GM23338 (cell line): ENCODE results near the gene TMEM131L. TPM values are rescaled to one million over a fixed set of nuclear protein-coding genes. Genes with fewer than 3 reads are reported as not detected.
"Not testable (repeated sequence)": the region's sequence is repeated elsewhere in the genome, so short reads cannot be mapped to it uniquely, and the experiment has no call there.

Experiments used
- ATAC-seq: fragments of 200-7000 bp; cut with Tn5 transposase; 3 replicates; pipeline ENCODE4 v1.9.1; 2020
- DNase-seq: peaks from one replicate; pipeline ENCODE4 v3.0.0-alpha.2; 2015; ENCODE audit warnings: low spot score
- H2AFZ ChIP-seq: fragments of 200-600 bp; sonication (generic); 2 replicates; pipeline ENCODE4 v1.8.0; 2016; ENCODE audit warnings: antibody characterized with exemption, mild to moderate bottlenecking, moderate library complexity
- H3F3A ChIP-seq: fragments of 200-600 bp; sonication (generic); replicated peaks from 2 replicates; pipeline ENCODE4 v1.8.0; 2017; ENCODE audit warnings: antibody characterized with exemption, mixed run types, low read depth
- H3K27ac ChIP-seq: fragments of 200-600 bp; sonication (generic); 2 replicates; pipeline ENCODE4 v1.6.1; 2016; ENCODE audit warnings: low read depth
- H3K27me3 ChIP-seq: fragments of 200-600 bp; sonication (generic); 2 replicates; pipeline ENCODE4 v1.8.0; 2016; ENCODE audit warnings: mild to moderate bottlenecking, mixed run types, moderate library complexity; ENCODE audit not compliant: insufficient read depth
- H3K36me3 ChIP-seq: fragments of 200-600 bp; sonication (generic); 2 replicates; pipeline ENCODE4 v1.8.0; 2016; ENCODE audit warnings: mild to moderate bottlenecking; ENCODE audit not compliant: insufficient read depth
- H3K4me1 ChIP-seq: fragments of 200-600 bp; sonication (generic); 2 replicates; pipeline ENCODE4 v1.8.0; 2016; ENCODE audit warnings: mild to moderate bottlenecking, moderate library complexity; ENCODE audit not compliant: insufficient read depth
- H3K4me2 ChIP-seq: fragments of 200-600 bp; sonication (generic); 2 replicates; pipeline ENCODE4 v1.7.1; 2017; ENCODE audit warnings: mixed run types
- H3K4me3 ChIP-seq: fragments of 200-600 bp; sonication (generic); 2 replicates; pipeline ENCODE4 v1.6.1; 2016; ENCODE audit warnings: mixed run types
- H3K79me2 ChIP-seq: fragments of 200-600 bp; sonication (generic); replicated peaks from 2 replicates; pipeline ENCODE4 v1.8.0; 2017; ENCODE audit warnings: mild to moderate bottlenecking; ENCODE audit not compliant: insufficient read depth
- H3K9me2 ChIP-seq: fragments of 200-600 bp; sonication (generic); 2 replicates; pipeline ENCODE4 v1.8.0; 2017; ENCODE audit not compliant: insufficient read depth
- H4K20me1 ChIP-seq: fragments of 200-600 bp; sonication (generic); replicated peaks from 2 replicates; pipeline ENCODE4 v1.8.0; 2017; ENCODE audit warnings: mild to moderate bottlenecking; ENCODE audit not compliant: insufficient read depth
- H3K27ac Mint-ChIP-seq: 2 replicates; pipeline ENCODE4 v1.8.0; 2020; ENCODE audit warnings: inconsistent platforms, mild to moderate bottlenecking, moderate library complexity, mixed read lengths
- H3K27me3 Mint-ChIP-seq: 3 replicates; pipeline ENCODE4 v1.8.0; 2022; ENCODE audit warnings: low read depth, mild to moderate bottlenecking, moderate library complexity, mixed read lengths, inconsistent platforms; ENCODE audit not compliant: insufficient read depth, poor library complexity
- H3K36me3 Mint-ChIP-seq: 3 replicates; pipeline ENCODE4 v1.8.0; 2021; ENCODE audit warnings: low read depth, mild to moderate bottlenecking, inconsistent platforms, moderate library complexity, mixed read lengths
- H3K4me1 Mint-ChIP-seq: 3 replicates; pipeline ENCODE4 v1.8.0; 2020; ENCODE audit warnings: mild to moderate bottlenecking, inconsistent platforms, mixed read lengths
- H3K4me3 Mint-ChIP-seq: 3 replicates; pipeline ENCODE4 v1.8.0; 2021; ENCODE audit warnings: moderate library complexity, mild to moderate bottlenecking, inconsistent platforms, mixed read lengths
- H3K9me3 Mint-ChIP-seq: 3 replicates; pipeline ENCODE4 v1.8.0; 2020; ENCODE audit warnings: moderate library complexity, mild to moderate bottlenecking, inconsistent platforms, mixed read lengths
- CREB1 ChIP-seq: fragments of 250-450 bp; sonication (Bioruptor Pico); IDR thresholded peaks from 2 replicates; pipeline ENCODE4 v1.5.0; 2020; ENCODE audit warnings: low read depth, mild to moderate bottlenecking, moderate library complexity
- polyA plus RNA-seq: library from polyadenylated mRNA; unstranded; fragments of >200 nt; fragmentation: Nextera tagmentation; extraction: Ambion mirVana; gene quantifications from 2 replicates; pipeline ENCODE4 v1.2.1, GENCODE V29; 2016
- total RNA-seq: library from RNA; depleted of rRNA; stranded (reverse); fragments of >200 nt; shearing (Covaris generic); gene quantifications from 2 replicates; pipeline ENCODE4 v1.2.3, GENCODE V29; 2014
- TF ChIP-seq, protein P1 (sequence below), 2 experiments: fragments of 200-600 bp in 1 of 2; sonication (generic) in 1 of 2; conservative IDR thresholded peaks; 2 replicates each; pipeline versions ENCODE4 v1.5.1 to v1.6.1; 2016 to 2017; ENCODE audit warnings: antibody characterized with exemption in 2 of 2, low read depth in 2 of 2, mild to moderate bottlenecking in 2 of 2, moderate library complexity in 1 of 2
- TF ChIP-seq, protein P2 (sequence below): IDR thresholded peaks from 2 replicates; pipeline ENCODE4 v1.6.1; 2016; ENCODE audit warnings: antibody characterized with exemption
- TF ChIP-seq, protein P3 (sequence below): fragments of 250-450 bp; sonication (Bioruptor Pico); IDR thresholded peaks from 2 replicates; pipeline ENCODE4 v1.5.0; 2020; ENCODE audit warnings: mild to moderate bottlenecking, moderate library complexity

TMEM131L gene
- total and polyA plus RNA-seq, 2 experiments from 2014 or later, result 11.1 to 32.2 TPM

DNA sequence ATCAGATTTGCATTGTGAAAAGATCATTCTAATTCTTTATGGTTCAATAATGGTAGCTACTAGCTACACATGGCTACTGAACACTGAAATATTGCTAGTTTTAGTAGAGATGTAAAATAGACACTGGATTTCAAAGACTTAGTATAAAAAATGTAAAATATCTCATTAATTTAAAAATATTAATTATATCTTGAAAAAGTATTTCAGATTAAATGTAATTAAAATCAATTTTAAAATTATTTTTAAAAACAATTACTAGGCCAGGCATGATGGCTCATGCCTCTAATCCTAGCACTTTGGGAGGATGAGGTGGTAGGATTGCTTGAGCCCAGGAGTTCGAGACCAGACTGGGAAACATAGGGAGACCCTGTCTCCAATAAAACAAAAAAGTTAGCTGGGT is 197.5 kb downstream of the TMEM131L start:
- peaks cover 12% of the 10 kb centered on the region; the same call in 1 of the 2 replicates for H3K9me2 ChIP-seq
- H3K79me2 ChIP-seq, result no peaks in the 10 kb centered on the region
- H4K20me1 ChIP-seq, result no peaks in the 10 kb centered on the region
- H3K36me3 Mint-ChIP-seq, result peaks cover 12% of the 10 kb centered on the region; the same call in 2 of the 3 replicates
- no peak overlapping the region for H3K27ac Mint-ChIP-seq
- no peaks in the 10 kb centered on the region for H3K36me3 ChIP-seq
- no peaks in the 10 kb centered on the region for H3K4me1 ChIP-seq
- no peaks in the 10 kb centered on the region for H3K27me3 ChIP-seq
- H3K9me3 Mint-ChIP-seq, result peaks cover 21% of the 10 kb centered on the region
- no peaks in the 10 kb centered on the region for H3K4me1 Mint-ChIP-seq
- H3K4me3 Mint-ChIP-seq, result no peak overlapping the region
- peaks cover 2% of the 10 kb centered on the region for H3K27me3 Mint-ChIP-seq
- H3K4me2 ChIP-seq, result no peak overlapping the region
- H2AFZ ChIP-seq, result no peak overlapping the region
- H3K4me3 ChIP-seq, result no peak overlapping the region
- DNase-seq (no peak), ATAC-seq (no peak)
- TF ChIP-seq CREB1 (CRISPR knock-in tag), result no peak
- TF ChIP-seq, protein P1, sequence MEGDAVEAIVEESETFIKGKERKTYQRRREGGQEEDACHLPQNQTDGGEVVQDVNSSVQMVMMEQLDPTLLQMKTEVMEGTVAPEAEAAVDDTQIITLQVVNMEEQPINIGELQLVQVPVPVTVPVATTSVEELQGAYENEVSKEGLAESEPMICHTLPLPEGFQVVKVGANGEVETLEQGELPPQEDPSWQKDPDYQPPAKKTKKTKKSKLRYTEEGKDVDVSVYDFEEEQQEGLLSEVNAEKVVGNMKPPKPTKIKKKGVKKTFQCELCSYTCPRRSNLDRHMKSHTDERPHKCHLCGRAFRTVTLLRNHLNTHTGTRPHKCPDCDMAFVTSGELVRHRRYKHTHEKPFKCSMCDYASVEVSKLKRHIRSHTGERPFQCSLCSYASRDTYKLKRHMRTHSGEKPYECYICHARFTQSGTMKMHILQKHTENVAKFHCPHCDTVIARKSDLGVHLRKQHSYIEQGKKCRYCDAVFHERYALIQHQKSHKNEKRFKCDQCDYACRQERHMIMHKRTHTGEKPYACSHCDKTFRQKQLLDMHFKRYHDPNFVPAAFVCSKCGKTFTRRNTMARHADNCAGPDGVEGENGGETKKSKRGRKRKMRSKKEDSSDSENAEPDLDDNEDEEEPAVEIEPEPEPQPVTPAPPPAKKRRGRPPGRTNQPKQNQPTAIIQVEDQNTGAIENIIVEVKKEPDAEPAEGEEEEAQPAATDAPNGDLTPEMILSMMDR (conservative IDR thresholded peaks at IDR 0.05; ENCODE audit: low read depth in 2 of 2), result no peak
- H3K27ac ChIP-seq, result no peak overlapping the region
- no peaks in the 10 kb centered on the region for H3F3A ChIP-seq

DNA sequence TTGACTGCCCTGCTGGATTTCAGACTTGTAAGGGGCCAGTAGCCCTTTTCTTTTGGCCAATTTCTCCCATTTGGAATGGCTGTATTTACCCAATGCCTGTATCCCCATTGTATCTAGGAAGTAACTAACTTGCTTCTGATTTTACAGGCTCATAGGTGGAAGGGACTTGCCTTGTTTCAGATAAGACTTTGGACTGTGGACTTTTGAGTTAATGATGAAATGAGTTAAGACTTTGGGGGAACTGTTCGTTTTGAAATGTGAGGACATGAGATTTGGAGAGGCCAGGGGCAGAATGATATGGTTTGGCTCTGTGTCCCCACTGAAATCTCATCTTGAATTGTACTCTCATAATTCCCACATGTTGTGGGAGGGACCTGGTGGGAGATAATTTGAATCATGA is 200.3 kb downstream of the TMEM131L start:
- not testable (repeated sequence) for H3K9me2 ChIP-seq, H3K4me3 ChIP-seq, H3F3A ChIP-seq, H3K36me3 ChIP-seq, DNase-seq, H3K4me1 ChIP-seq, H3K27me3 Mint-ChIP-seq, H3K27ac ChIP-seq, H3K79me2 ChIP-seq, ATAC-seq, H3K27me3 ChIP-seq, H4K20me1 ChIP-seq, H3K27ac Mint-ChIP-seq, H3K4me3 Mint-ChIP-seq, H3K4me1 Mint-ChIP-seq, H2AFZ ChIP-seq, H3K4me2 ChIP-seq
- Mint-ChIP-seq H3K36me3 (peaks cover 12% of the 10 kb centered on the region; the same call in 2 of the 3 replicates), H3K9me3 (peaks cover 21% of the 10 kb centered on the region)

DNA sequence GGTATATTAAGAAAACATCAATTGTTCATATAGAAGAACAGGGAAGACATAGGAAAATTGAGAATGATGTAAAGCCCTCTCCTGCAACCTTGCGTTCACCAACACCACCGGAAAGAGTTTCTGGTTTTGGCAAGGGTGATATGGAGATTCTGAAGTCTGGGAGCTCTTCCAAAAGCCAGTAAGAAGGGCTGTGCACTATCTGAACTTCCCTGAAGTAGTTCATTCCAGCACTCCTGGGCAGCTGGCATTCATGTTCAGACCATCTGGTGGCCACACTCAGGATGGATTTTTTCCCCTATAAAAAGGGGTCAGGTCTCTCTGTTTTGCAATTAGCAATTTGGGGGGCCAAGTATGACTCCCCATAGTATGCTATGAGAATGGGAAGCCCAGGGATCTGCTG is 202.5 kb downstream of the TMEM131L start:
- no peaks in the 10 kb centered on the region for H3K79me2 ChIP-seq
- no peaks in the 10 kb centered on the region; the same call in 1 of the 2 replicates for H3K9me2 ChIP-seq
- Mint-ChIP-seq H3K27ac (no peak overlapping the region), H3K36me3 (peaks cover 7% of the 10 kb centered on the region; the same call in 2 of the 3 replicates), H3K27me3 (no peaks in the 10 kb centered on the region), H3K4me3 (no peak overlapping the region), H3K9me3 (peaks cover 11% of the 10 kb centered on the region), H3K4me1 (no peaks in the 10 kb centered on the region)
- DNase-seq (no peak), ATAC-seq (no peak)
- no peaks in the 10 kb centered on the region for H3F3A ChIP-seq
- H3K36me3 ChIP-seq, result no peaks in the 10 kb centered on the region
- H3K27ac ChIP-seq, result no peak overlapping the region
- no peak overlapping the region for H2AFZ ChIP-seq
- no peaks in the 10 kb centered on the region for H3K27me3 ChIP-seq
- H3K4me3 ChIP-seq, result no peak overlapping the region
- no peaks in the 10 kb centered on the region for H3K4me1 ChIP-seq
- no peaks in the 10 kb centered on the region for H4K20me1 ChIP-seq
- no peak overlapping the region for H3K4me2 ChIP-seq
- TF ChIP-seq CREB1 (CRISPR knock-in tag), result no peak
- TF ChIP-seq, protein P1 (conservative IDR thresholded peaks at IDR 0.05; ENCODE audit: low read depth in 2 of 2), result no peak
- TF ChIP-seq, protein P2, sequence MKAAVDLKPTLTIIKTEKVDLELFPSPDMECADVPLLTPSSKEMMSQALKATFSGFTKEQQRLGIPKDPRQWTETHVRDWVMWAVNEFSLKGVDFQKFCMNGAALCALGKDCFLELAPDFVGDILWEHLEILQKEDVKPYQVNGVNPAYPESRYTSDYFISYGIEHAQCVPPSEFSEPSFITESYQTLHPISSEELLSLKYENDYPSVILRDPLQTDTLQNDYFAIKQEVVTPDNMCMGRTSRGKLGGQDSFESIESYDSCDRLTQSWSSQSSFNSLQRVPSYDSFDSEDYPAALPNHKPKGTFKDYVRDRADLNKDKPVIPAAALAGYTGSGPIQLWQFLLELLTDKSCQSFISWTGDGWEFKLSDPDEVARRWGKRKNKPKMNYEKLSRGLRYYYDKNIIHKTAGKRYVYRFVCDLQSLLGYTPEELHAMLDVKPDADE, result no peak
- TF ChIP-seq, protein P3, sequence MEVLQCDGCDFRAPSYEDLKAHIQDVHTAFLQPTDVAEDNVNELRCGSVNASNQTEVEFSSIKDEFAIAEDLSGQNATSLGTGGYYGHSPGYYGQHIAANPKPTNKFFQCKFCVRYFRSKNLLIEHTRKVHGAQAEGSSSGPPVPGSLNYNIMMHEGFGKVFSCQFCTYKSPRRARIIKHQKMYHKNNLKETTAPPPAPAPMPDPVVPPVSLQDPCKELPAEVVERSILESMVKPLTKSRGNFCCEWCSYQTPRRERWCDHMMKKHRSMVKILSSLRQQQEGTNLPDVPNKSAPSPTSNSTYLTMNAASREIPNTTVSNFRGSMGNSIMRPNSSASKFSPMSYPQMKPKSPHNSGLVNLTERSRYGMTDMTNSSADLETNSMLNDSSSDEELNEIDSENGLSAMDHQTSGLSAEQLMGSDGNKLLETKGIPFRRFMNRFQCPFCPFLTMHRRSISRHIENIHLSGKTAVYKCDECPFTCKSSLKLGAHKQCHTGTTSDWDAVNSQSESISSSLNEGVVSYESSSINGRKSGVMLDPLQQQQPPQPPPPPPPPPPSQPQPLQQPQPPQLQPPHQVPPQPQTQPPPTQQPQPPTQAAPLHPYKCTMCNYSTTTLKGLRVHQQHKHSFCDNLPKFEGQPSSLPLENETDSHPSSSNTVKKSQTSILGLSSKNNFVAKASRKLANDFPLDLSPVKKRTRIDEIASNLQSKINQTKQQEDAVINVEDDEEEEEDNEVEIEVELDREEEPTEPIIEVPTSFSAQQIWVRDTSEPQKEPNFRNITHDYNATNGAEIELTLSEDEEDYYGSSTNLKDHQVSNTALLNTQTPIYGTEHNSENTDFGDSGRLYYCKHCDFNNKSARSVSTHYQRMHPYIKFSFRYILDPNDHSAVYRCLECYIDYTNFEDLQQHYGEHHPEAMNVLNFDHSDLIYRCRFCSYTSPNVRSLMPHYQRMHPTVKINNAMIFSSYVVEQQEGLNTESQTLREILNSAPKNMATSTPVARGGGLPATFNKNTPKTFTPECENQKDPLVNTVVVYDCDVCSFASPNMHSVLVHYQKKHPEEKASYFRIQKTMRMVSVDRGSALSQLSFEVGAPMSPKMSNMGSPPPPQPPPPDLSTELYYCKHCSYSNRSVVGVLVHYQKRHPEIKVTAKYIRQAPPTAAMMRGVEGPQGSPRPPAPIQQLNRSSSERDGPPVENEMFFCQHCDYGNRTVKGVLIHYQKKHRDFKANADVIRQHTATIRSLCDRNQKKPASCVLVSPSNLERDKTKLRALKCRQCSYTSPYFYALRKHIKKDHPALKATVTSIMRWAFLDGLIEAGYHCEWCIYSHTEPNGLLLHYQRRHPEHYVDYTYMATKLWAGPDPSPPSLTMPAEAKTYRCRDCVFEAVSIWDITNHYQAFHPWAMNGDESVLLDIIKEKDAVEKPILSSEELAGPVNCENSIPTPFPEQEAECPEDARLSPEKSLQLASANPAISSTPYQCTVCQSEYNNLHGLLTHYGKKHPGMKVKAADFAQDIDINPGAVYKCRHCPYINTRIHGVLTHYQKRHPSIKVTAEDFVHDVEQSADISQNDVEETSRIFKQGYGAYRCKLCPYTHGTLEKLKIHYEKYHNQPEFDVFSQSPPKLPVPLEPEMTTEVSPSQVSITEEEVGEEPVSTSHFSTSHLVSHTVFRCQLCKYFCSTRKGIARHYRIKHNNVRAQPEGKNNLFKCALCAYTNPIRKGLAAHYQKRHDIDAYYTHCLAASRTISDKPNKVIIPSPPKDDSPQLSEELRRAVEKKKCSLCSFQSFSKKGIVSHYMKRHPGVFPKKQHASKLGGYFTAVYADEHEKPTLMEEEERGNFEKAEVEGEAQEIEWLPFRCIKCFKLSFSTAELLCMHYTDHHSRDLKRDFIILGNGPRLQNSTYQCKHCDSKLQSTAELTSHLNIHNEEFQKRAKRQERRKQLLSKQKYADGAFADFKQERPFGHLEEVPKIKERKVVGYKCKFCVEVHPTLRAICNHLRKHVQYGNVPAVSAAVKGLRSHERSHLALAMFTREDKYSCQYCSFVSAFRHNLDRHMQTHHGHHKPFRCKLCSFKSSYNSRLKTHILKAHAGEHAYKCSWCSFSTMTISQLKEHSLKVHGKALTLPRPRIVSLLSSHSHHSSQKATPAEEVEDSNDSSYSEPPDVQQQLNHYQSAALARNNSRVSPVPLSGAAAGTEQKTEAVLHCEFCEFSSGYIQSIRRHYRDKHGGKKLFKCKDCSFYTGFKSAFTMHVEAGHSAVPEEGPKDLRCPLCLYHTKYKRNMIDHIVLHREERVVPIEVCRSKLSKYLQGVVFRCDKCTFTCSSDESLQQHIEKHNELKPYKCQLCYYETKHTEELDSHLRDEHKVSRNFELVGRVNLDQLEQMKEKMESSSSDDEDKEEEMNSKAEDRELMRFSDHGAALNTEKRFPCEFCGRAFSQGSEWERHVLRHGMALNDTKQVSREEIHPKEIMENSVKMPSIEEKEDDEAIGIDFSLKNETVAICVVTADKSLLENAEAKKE (CRISPR knock-in tag), result no peak
